NCI-H1092 treated with DMSO at 0.1 percent for 48 hours (cell line): ENCODE measurements around the gene RRN3.
A peak's percentile ranks its signal among the peaks of the same experiment; 100 is the strongest.
"Not testable (repeated sequence)": the region's sequence is repeated elsewhere in the genome, so short reads cannot be mapped to it uniquely, and the experiment has no call there.

Experiments
- DNase-seq: peaks from one replicate; lab custom pipeline; 2025; lab: John Stamatoyannopoulos, UW

Gene RRN3

GRCh38 chr16:15093955-15094827, at the start of gene RRN3:
RRN3 (minus strand) TSS chr16:15094272; CDS start chr16:15094233, 39 bp downstream.
- DNase-seq: peak; percentile 88

- DNase-seq: not testable (repeated sequence)
Observed at GRCh38 chr16:15143601-15144091, 49.6 kb upstream of the RRN3 start.

- DNase-seq: not testable (repeated sequence)
Observed at GRCh38 chr16:15142891-15143600, 49.0 kb upstream of the RRN3 start.

GRCh38 chr16:15142107-15142890, 48.2 kb upstream of the RRN3 start:
- DNase-seq: not testable (repeated sequence)

GRCh38 chr16:15141586-15141985, 47.5 kb upstream of the RRN3 start:
- DNase-seq: no peak

- not testable (repeated sequence) for DNase-seq
Observed at GRCh38 chr16:15140444-15141365, 46.6 kb upstream of the RRN3 start.

- DNase-seq: not testable (repeated sequence)
Observed at GRCh38 chr16:15137514-15137913, 43.4 kb upstream of the RRN3 start.

GRCh38 chr16:15135483-15136360, 41.6 kb upstream of the RRN3 start:
- not testable (repeated sequence) for DNase-seq

- DNase-seq: not testable (repeated sequence)
Observed at GRCh38 chr16:15134752-15135482, 40.8 kb upstream of the RRN3 start.

- DNase-seq: not testable (repeated sequence)
Observed at GRCh38 chr16:15133554-15133953, 39.5 kb upstream of the RRN3 start.

GRCh38 chr16:15132719-15133428, 38.8 kb upstream of the RRN3 start:
- DNase-seq: not testable (repeated sequence)

GRCh38 chr16:15130943-15131700, 37.0 kb upstream of the RRN3 start:
- DNase-seq: not testable (repeated sequence)

- DNase-seq: not testable (repeated sequence)
Observed at GRCh38 chr16:15130256-15130932, 36.3 kb upstream of the RRN3 start.

GRCh38 chr16:15127641-15128425, 33.8 kb upstream of the RRN3 start:
- DNase-seq: not testable (repeated sequence)

GRCh38 chr16:15100372-15100987, 6.4 kb upstream of the RRN3 start:
- DNase-seq: not testable (repeated sequence)
